Measurements from ENCODE around the gene POLR2L.

POLR2L gene

GRCh38 chr11:845872-846495 is 3.7 kb upstream of the POLR2L start:
- H3K4me1 ChIP-seq (ENCODE audit: control insufficient read depth, low read length), result peaks cover 38% of the 10 kb centered on the region
- H3K9me3 ChIP-seq (ENCODE audit: control insufficient read depth, insufficient read depth, low read length), result no peaks in the 10 kb centered on the region
- peaks cover 29% of the 10 kb centered on the region for H3K27me3 ChIP-seq (ENCODE audit: control insufficient read depth, low read length)
- TF ChIP-seq CTCF (IDR thresholded peaks at IDR 0.05; ENCODE audit: low read depth, low read length, poor library complexity, severe bottlenecking) (no peak), EZH2phosphoT487 (IDR thresholded peaks at IDR 0.05; ENCODE audit: borderline replicate concordance, low read length) (no peak)
- H3K4me2 ChIP-seq (ENCODE audit: low read length), result no peak overlapping the region
- no peak overlapping the region for H3K4me3 ChIP-seq (ENCODE audit: low read length)
- H3K9me2 ChIP-seq (replicated peaks; ENCODE audit: control insufficient read depth, low read length), result no peaks in the 10 kb centered on the region
- peaks cover 14% of the 10 kb centered on the region for H3K79me2 ChIP-seq (ENCODE audit: control insufficient read depth, low read length)
- no peak overlapping the region for H3K27ac ChIP-seq (ENCODE audit: low read depth, low read length)
- peaks cover 7% of the 10 kb centered on the region for H3K36me3 ChIP-seq (ENCODE audit: control insufficient read depth, low read length)
- H4K20me1 ChIP-seq (ENCODE audit: control insufficient read depth, insufficient read depth, low read depth, low read length), result peaks cover 8% of the 10 kb centered on the region
- H3F3A ChIP-seq (ENCODE audit: control insufficient read depth, insufficient read depth), result no peaks in the 10 kb centered on the region

- H3K79me2 ChIP-seq (ENCODE audit: control insufficient read depth, low read length), result peaks cover 24% of the 10 kb centered on the region
- H3K27me3 ChIP-seq (ENCODE audit: control insufficient read depth, low read length), result peaks cover 26% of the 10 kb centered on the region
- H3K36me3 ChIP-seq (ENCODE audit: control insufficient read depth, low read length), result peaks cover 17% of the 10 kb centered on the region
- TF ChIP-seq CTCF (IDR thresholded peaks at IDR 0.05; ENCODE audit: low read depth, low read length, poor library complexity, severe bottlenecking), result no peak
- TF ChIP-seq EZH2phosphoT487 (IDR thresholded peaks at IDR 0.05; ENCODE audit: borderline replicate concordance, low read length), result no peak
- peaks cover 42% of the 10 kb centered on the region for H3K4me1 ChIP-seq (ENCODE audit: control insufficient read depth, low read length)
- no peak overlapping the region for H3K4me3 ChIP-seq (ENCODE audit: low read length)
- H3K9me3 ChIP-seq (ENCODE audit: control insufficient read depth, insufficient read depth, low read length), result no peaks in the 10 kb centered on the region
- H3K9me2 ChIP-seq (replicated peaks; ENCODE audit: control insufficient read depth, low read length), result no peaks in the 10 kb centered on the region
- H3F3A ChIP-seq (ENCODE audit: control insufficient read depth, insufficient read depth), result no peaks in the 10 kb centered on the region
- no peak overlapping the region for H3K27ac ChIP-seq (ENCODE audit: low read depth, low read length)
- peak overlapping the region; percentile 90; the same call in 1 of the 2 replicates for H3K4me2 ChIP-seq (ENCODE audit: low read length)
- H4K20me1 ChIP-seq (ENCODE audit: control insufficient read depth, insufficient read depth, low read depth, low read length), result peaks cover 14% of the 10 kb centered on the region
Observed at GRCh38 chr11:844693-845644, 2.6 kb upstream of the POLR2L start.

- H3K27me3 ChIP-seq (ENCODE audit: control insufficient read depth, low read length), result peaks cover 22% of the 10 kb centered on the region
- TF ChIP-seq EZH2phosphoT487 (IDR thresholded peaks at IDR 0.05; ENCODE audit: borderline replicate concordance, low read length), result no peak
- no peak for TF ChIP-seq CTCF (IDR thresholded peaks at IDR 0.05; ENCODE audit: low read depth, low read length, poor library complexity, severe bottlenecking)
- H3F3A ChIP-seq (ENCODE audit: control insufficient read depth, insufficient read depth), result no peaks in the 10 kb centered on the region
- H3K27ac ChIP-seq (ENCODE audit: low read depth, low read length), result no peak overlapping the region
- H3K9me2 ChIP-seq (replicated peaks; ENCODE audit: control insufficient read depth, low read length), result no peaks in the 10 kb centered on the region
- peaks cover 14% of the 10 kb centered on the region for H4K20me1 ChIP-seq (ENCODE audit: control insufficient read depth, insufficient read depth, low read depth, low read length)
- H3K9me3 ChIP-seq (ENCODE audit: control insufficient read depth, insufficient read depth, low read length), result no peaks in the 10 kb centered on the region
- peaks cover 25% of the 10 kb centered on the region for H3K79me2 ChIP-seq (ENCODE audit: control insufficient read depth, low read length)
- peaks cover 26% of the 10 kb centered on the region for H3K36me3 ChIP-seq (ENCODE audit: control insufficient read depth, low read length)
- H3K4me3 ChIP-seq (ENCODE audit: low read length), result peak overlapping the region; percentile 92
- H3K4me1 ChIP-seq (ENCODE audit: control insufficient read depth, low read length), result peaks cover 38% of the 10 kb centered on the region
- peak overlapping the region; percentile 90 for H3K4me2 ChIP-seq (ENCODE audit: low read length)
Observed at GRCh38 chr11:843818-844692, 1.7 kb upstream of the POLR2L start.

All from DOHH2 (cell line).